ENCODE data around the gene MICAL3.

The MICAL3 gene

GRCh38 chr22:17917490-17917983 is 106.8 kb downstream of the MICAL3 start:
- DNase-seq (ENCODE audit: low read depth in 3 of 3, low spot score in 1 of 3): no peak

- no peak for DNase-seq (ENCODE audit: low read depth in 3 of 3, low spot score in 1 of 3)
Observed at GRCh38 chr22:17916226-17916889, 108.0 kb downstream of the MICAL3 start.

- no peak for DNase-seq (ENCODE audit: low read depth in 3 of 3, low spot score in 1 of 3)
Observed at GRCh38 chr22:17915676-17916075, 108.7 kb downstream of the MICAL3 start.

GRCh38 chr22:17915188-17915587 is 109.2 kb downstream of the MICAL3 start:
- no peak for DNase-seq (ENCODE audit: low read depth in 3 of 3, low spot score in 1 of 3)

GRCh38 chr22:17914474-17914873 is 109.9 kb downstream of the MICAL3 start:
- DNase-seq (ENCODE audit: low read depth in 3 of 3, low spot score in 1 of 3): no peak

GRCh38 chr22:17913801-17914347 is 110.5 kb downstream of the MICAL3 start:
- DNase-seq (ENCODE audit: low read depth in 3 of 3, low spot score in 1 of 3): no peak

GRCh38 chr22:17912945-17913721 is 111.2 kb downstream of the MICAL3 start:
- no peak for DNase-seq (ENCODE audit: low read depth in 3 of 3, low spot score in 1 of 3)

- DNase-seq (ENCODE audit: low read depth in 3 of 3, low spot score in 1 of 3): no peak
Observed at GRCh38 chr22:17911887-17912286, 112.5 kb downstream of the MICAL3 start.

- DNase-seq (ENCODE audit: low read depth in 3 of 3, low spot score in 1 of 3): no peak
Observed at GRCh38 chr22:17911312-17911705, 113.1 kb downstream of the MICAL3 start.

- DNase-seq (ENCODE audit: low read depth in 3 of 3, low spot score in 1 of 3): no peak
Observed at GRCh38 chr22:17910561-17911311, 113.6 kb downstream of the MICAL3 start.

GRCh38 chr22:17907748-17908051 is 116.7 kb downstream of the MICAL3 start:
- no peak for DNase-seq (ENCODE audit: low read depth in 3 of 3, low spot score in 1 of 3)

- no peak for DNase-seq (ENCODE audit: low read depth in 3 of 3, low spot score in 1 of 3)
Observed at GRCh38 chr22:17906978-17907747, 117.2 kb downstream of the MICAL3 start.

GRCh38 chr22:17905445-17905844 is 118.9 kb downstream of the MICAL3 start:
- no peak for DNase-seq (ENCODE audit: low read depth in 3 of 3, low spot score in 1 of 3)

GRCh38 chr22:17903564-17904295 is 120.6 kb downstream of the MICAL3 start:
- DNase-seq (ENCODE audit: low read depth in 3 of 3, low spot score in 1 of 3): no peak

GRCh38 chr22:17902960-17903359 is 121.4 kb downstream of the MICAL3 start:
- DNase-seq (ENCODE audit: low read depth in 3 of 3, low spot score in 1 of 3): no peak

GRCh38 chr22:17898375-17898774 is 126.0 kb downstream of the MICAL3 start:
- DNase-seq (ENCODE audit: low read depth in 3 of 3, low spot score in 1 of 3): no peak

GRCh38 chr22:17897858-17898257 is 126.5 kb downstream of the MICAL3 start:
- no peak for DNase-seq (ENCODE audit: low read depth in 3 of 3, low spot score in 1 of 3)

GRCh38 chr22:17897426-17897825 is 126.9 kb downstream of the MICAL3 start:
- no peak for DNase-seq (ENCODE audit: low read depth in 3 of 3, low spot score in 1 of 3)

- DNase-seq (ENCODE audit: low read depth in 3 of 3, low spot score in 1 of 3): no peak
Observed at GRCh38 chr22:17896586-17896985, 127.8 kb downstream of the MICAL3 start.

GRCh38 chr22:17893900-17894535 is 130.3 kb downstream of the MICAL3 start:
- DNase-seq (ENCODE audit: low read depth in 3 of 3, low spot score in 1 of 3): no peak

Measured in stimulated activated CD4-positive, alpha-beta T cell treated with anti-CD3 and anti-CD28 coated beads, TNF-alpha, amount 100 ng/mL, for 1 hour (primary cell).